ENCODE measurements around the gene TRMT10B.
"Not testable (repeated sequence)": the region's sequence is repeated elsewhere in the genome, so short reads cannot be mapped to it uniquely, and the experiment has no call there.

TRMT10B gene

DNA sequence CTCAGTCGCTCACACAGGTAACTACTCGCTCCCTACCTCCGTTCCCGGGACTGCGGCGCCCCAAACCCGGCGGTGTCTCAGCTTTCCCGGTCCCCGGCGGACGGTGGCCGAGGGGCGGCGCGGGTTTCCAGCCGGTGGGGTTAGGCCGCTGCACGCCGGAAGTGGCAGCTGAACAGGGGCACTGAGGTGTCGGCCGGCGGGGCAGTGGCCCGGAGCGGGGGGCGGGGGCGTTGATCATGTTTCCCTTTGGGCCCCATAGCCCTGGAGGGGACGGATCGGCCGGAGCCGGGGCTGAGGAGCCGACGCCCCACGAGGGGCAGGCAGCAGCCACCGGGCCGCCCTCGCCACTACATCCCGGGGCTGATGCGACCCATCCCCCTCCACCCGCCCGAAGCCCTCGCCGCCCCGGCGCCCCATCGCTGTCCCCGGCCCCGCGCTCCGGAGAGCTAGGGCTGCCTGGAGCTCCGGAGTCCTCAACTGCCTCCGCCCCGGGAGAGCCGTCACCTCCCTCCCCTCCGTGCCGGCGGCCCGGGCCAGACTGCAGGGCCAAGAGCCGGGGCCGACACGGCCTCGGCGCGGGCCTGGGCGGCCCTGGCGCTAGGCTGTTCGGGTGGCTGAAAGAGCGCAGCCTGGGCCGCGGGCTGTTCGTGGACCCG, 47.2 kb downstream of the TRMT10B start, which contains the start of gene DCAF10:
DCAF10 (plus strand) TSS at position 167 of the 656 bp plus-strand sequence; CDS start at position 237, 70 bp downstream.
- DNase-seq (ENCODE audit: low spot score) = peak; percentile 79

DNA sequence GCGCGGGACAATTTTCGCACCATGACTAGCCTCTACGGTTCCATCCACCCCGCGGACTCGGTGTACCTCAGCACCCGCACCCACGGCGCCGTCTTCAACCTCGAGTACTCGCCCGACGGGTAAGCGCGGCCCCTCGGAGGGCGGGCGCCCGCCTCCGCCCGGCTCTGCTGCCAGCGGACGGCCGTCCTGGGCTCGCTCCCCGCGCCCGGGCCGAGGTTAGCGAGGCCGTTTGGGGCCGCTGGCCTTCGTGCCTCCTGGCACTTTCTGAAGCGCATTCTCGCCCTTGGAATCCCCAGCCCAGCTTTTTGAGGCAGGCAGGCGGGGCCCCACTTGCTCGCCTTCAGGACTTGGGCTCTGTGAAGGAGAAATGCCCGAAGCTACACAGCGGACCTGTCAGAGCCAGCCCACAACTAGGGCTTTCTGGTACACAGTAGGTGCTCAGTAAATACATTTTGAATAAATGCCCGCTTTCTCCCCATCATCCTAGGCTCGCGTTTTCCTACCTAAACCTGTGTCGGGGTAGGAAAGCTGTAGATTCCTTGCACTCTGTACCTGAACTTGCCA, 47.8 kb downstream of the TRMT10B start:
- DNase-seq (ENCODE audit: low spot score) = no peak

DNA sequence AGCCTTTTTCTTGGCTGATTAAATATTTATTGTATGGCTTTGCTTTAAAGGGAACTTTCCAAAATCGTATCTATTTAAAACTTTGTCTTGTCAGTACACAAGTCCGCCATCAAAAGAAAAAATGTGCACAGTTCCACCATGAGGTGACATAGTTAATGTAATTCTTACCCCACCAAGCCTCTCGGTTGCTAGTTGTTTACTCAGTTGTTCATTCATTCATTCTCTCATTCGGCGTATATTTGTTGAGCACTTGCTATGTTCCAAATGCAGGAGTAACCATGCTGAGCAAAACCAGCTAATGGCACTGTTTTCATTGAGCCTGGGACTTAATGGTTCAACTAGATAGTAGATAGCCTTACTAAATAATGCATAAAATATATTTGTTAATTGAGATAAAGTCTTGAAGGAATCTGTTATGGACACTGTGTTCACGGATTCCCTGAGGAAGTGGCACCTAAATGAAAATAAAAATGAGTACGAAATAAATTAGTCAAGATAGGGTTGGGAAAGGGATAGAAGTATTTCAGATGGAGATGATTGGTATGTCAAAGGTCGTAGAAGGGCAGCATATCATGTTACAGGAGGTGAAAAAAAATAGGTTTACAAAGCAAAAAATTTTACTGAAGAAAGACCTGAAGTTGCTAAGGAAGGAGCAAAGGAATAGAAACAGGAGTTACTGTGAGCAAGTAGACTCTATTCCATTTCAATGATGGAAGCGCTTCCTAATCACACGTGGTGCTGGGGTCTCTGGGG, 48.5 kb downstream of the TRMT10B start:
- no peak for DNase-seq (ENCODE audit: low spot score)

DNA sequence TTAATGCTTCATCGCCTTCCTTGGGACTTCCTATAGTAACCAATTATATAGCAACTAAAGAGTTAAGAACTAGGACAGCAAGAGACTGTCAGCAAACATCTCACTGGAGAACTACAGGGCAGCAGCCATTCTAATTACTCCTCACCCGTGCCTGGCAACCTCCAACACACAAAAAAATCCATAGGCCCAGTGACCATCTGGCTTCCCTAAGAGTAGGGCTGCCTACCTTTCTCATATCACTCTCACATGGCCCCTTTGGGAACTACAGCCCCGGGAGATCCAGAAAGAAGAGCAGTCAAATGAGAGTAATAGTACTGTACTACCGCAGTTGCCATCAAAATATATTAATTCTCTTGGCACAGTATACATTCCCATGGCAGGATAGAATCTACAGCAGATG, 52.7 kb downstream of the TRMT10B start:
- no peak for DNase-seq (ENCODE audit: low spot score)

DNA sequence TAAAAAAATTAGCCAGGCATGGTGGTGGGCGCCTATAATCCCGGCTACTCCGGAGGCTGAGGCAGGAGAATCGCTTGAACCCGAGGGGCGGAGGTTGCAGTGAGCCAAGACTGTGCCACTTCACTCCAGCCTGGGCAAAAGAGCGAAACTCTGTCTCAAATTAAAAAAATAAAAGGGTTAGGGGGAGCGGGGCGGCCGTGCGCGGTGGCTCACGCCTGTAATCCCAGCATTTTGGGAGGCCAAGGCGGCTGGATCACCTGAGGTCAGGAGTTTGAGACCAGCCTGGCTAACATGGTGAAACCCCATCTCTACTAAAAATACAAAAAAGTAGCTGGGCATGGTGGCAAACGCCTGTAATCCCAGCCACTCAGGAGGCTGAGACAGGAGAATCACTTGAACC, 56.1 kb downstream of the TRMT10B start:
- not testable (repeated sequence) for DNase-seq (ENCODE audit: low spot score)

DNA sequence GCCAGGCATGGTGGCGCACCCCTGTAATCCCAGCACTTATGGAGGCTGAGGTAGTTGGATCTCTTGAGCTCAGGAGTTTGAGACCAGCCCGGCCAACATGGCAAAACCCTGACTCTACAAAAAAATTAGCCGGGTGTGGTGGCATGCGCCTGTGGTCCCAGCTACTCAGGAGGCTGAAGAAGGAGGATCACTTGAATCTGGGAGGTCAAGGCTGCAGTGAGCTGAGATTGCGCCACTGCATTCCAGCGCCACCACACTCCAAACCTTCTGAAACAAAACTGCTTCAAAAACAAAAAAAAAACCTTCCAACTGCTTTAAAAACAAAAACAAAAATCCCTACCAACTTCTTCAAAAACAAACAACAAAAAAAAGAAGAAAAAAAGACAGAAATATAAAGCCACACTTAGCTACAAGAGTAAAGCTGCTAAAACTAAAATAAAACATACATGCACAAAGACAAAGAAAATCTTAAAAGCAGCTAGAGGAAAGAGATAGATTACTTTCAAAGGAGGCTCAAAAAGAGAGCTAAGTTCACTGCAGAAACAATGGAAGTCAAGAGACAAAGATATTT, 58.4 kb downstream of the TRMT10B start:
- DNase-seq (ENCODE audit: low spot score) = no peak

DNA sequence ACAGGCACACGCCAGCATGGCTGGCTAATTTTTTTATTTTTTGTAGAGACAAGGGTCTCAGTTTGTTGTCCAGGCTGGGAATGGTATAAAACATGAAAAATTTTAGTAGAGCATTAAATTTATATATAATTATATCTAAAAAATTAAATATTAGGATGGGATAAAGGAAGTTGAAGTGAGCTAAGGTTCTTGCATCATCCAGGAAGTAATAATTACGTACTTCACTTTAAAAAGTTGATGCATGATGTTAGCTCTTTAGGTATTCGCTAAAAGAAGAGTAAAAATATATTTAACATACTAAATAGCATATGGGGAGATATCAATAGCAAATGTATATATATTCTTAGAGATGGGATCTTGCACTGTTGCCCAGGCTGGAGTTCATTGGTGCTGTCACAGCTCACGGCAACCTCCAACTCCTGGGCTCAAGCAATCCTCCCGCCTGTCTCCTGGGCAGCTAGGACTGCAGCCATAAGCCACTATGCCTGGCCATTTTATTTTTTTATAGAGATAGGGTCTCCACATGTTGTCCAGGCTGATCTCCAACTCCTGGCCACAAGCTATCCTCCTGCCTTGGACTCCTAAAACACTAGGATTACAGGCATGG, 59.3 kb downstream of the TRMT10B start:
- no peak for DNase-seq (ENCODE audit: low spot score)

DNA sequence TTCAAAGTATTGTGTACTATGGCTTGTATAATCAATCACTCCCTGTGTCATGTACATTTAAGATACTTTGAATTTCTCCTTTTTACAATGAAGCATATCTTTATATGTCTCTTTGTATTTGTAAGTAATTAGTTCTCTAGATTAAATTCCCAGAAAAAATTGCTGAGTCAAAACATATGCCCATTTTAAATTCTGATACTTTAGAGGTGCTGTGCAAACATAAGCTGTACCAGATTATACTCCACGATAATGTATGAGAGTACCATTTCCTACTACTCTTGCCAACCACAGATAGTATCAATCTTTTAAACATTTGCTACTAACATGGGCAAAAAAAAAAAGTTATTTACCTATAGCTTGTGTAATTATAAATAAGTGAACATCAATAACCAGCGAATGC, 65.2 kb downstream of the TRMT10B start:
- no peak for DNase-seq (ENCODE audit: low spot score)

DNA sequence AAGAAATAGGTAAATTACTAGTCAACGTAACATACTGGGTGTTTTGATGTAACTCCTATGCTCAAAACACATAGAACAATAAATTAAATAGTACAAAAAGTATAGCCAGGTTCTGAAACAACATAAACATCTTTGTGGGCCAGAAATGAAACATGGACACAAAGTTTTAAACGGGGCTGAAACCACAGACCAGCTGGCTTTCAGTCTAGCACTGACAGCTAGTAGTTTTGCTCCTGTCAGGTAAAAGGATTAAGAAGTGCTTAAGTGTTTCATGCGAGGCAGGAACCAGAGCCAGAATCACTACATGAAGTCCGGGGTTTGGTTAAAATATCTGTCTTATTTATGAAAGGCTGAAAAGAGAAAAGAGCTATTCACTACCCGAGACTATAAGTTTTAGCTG, 66.5 kb downstream of the TRMT10B start:
- no peak for DNase-seq (ENCODE audit: low spot score)

DNA sequence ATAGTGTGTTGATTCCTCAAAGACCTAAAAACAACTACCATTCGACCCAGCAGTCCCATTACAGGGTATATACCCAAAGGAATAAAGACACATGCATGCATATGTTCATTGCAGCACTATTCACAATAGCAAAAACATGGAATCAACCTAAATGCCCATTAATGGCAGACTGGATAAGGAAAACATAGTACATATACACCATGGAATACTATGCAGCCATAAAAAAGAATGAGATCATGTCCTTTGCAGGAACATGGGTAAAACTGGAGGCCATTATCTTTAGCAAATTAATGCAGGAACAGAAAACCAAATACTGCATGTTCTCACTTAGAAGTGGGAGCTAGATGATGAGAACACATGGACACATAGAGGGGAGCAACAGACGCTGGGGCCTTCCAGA, 71.6 kb downstream of the TRMT10B start:
- not testable (repeated sequence) for DNase-seq (ENCODE audit: low spot score)

DNA sequence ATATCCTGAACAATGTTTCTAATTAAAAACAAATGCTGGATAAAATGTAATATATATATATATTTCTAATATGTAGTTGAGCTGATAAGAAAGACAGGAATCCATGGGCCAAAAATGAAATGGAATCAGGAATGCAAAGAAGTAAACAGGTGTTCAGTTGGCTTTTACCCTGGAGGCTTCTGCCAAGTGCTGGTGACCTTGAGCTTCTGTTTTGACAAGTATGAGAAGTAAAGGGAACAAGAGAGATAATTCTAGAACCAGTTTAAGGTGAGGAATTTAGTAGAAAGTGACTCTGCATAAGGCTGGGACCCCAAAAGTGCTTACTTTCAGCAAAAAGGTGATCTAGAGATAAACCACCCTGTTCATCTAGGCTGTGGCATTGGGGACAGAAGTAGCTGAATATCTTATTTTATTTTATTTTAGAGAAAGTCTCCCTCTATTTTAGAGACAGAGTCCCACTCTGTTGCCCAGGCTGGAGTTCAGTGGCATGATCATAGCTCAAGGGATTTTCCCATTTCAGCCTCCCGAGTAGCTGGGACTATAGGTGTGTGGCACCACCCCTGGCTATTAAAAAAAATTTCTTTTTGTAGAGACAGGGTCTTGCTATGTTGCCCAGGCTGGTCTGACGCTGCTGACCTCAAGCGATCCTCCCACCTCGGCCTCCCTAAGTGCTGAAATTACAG, 74.0 kb downstream of the TRMT10B start:
- DNase-seq (ENCODE audit: low spot score) = no peak

All from Ammon's horn (tissue), 1 donor.